Liver (tissue), 3 donors: Measurements from ENCODE around the gene BSN.

Experiments used
- EGR1 ChIP-seq, 2 donors: IDR thresholded peaks; 2 replicates each; pipeline ENCODE4 v1.6.1; 2016 to 2018; ENCODE audit warnings: antibody characterized with exemption in 2 of 2, low read depth in 2 of 2
- JUND ChIP-seq, 2 donors: IDR thresholded peaks; 2 replicates each; pipeline ENCODE4 v1.6.1; 2016; ENCODE audit warnings: antibody characterized with exemption in 2 of 2
- MAX ChIP-seq: IDR thresholded peaks from 2 replicates; pipeline ENCODE4 v1.6.1; 2016; ENCODE audit warnings: antibody characterized with exemption
- RAD21 ChIP-seq, 2 donors: IDR thresholded peaks; 2 replicates each; pipeline ENCODE4 v1.6.1; 2016; ENCODE audit warnings: antibody characterized with exemption in 2 of 2, mild to moderate bottlenecking in 2 of 2
- REST ChIP-seq: IDR thresholded peaks from 2 replicates; pipeline ENCODE4 v1.6.1; 2016; ENCODE audit warnings: antibody characterized with exemption, mild to moderate bottlenecking
- RXRA ChIP-seq, 2 donors: IDR thresholded peaks; 2 replicates each; pipeline ENCODE4 v1.6.1; 2017 to 2018; ENCODE audit warnings: antibody characterized with exemption in 2 of 2, mild to moderate bottlenecking in 1 of 2
- SP1 ChIP-seq: IDR thresholded peaks from 2 replicates; pipeline ENCODE4 v1.6.1; 2018; ENCODE audit warnings: antibody characterized with exemption, mild to moderate bottlenecking
- TAF1 ChIP-seq: conservative IDR thresholded peaks from 2 replicates; pipeline ENCODE4 v1.6.1; 2016; ENCODE audit warnings: antibody characterized with exemption, mild to moderate bottlenecking
- YY1 ChIP-seq: IDR thresholded peaks from 2 replicates; pipeline ENCODE4 v1.6.1; 2016; ENCODE audit warnings: antibody characterized with exemption, mild to moderate bottlenecking
- TF ChIP-seq, protein P1 (sequence below): fragments of 150-350 bp; IDR thresholded peaks from 2 replicates; pipeline ENCODE4 v1.5.1; 2017; ENCODE audit warnings: improper control_type of control experiment, low read depth, low read length; ENCODE audit not compliant: missing input control
- TF ChIP-seq, protein P2 (sequence below): IDR thresholded peaks from 2 replicates; pipeline ENCODE4 v1.6.1; 2016; ENCODE audit warnings: antibody characterized with exemption
- TF ChIP-seq, protein P3 (sequence below): IDR thresholded peaks from 2 replicates; pipeline ENCODE4 v1.6.1; 2016; ENCODE audit warnings: antibody characterized with exemption
- donor health status: healthy.
- donor health status: healthy.

- TF ChIP-seq, protein P1, sequence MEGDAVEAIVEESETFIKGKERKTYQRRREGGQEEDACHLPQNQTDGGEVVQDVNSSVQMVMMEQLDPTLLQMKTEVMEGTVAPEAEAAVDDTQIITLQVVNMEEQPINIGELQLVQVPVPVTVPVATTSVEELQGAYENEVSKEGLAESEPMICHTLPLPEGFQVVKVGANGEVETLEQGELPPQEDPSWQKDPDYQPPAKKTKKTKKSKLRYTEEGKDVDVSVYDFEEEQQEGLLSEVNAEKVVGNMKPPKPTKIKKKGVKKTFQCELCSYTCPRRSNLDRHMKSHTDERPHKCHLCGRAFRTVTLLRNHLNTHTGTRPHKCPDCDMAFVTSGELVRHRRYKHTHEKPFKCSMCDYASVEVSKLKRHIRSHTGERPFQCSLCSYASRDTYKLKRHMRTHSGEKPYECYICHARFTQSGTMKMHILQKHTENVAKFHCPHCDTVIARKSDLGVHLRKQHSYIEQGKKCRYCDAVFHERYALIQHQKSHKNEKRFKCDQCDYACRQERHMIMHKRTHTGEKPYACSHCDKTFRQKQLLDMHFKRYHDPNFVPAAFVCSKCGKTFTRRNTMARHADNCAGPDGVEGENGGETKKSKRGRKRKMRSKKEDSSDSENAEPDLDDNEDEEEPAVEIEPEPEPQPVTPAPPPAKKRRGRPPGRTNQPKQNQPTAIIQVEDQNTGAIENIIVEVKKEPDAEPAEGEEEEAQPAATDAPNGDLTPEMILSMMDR = no peak
- TF ChIP-seq YY1 = no peak
- TF ChIP-seq, protein P2, sequence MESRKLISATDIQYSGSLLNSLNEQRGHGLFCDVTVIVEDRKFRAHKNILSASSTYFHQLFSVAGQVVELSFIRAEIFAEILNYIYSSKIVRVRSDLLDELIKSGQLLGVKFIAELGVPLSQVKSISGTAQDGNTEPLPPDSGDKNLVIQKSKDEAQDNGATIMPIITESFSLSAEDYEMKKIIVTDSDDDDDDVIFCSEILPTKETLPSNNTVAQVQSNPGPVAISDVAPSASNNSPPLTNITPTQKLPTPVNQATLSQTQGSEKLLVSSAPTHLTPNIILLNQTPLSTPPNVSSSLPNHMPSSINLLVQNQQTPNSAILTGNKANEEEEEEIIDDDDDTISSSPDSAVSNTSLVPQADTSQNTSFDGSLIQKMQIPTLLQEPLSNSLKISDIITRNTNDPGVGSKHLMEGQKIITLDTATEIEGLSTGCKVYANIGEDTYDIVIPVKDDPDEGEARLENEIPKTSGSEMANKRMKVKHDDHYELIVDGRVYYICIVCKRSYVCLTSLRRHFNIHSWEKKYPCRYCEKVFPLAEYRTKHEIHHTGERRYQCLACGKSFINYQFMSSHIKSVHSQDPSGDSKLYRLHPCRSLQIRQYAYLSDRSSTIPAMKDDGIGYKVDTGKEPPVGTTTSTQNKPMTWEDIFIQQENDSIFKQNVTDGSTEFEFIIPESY = no peak
- no peak for TF ChIP-seq MAX
- TF ChIP-seq TAF1 = no peak
- no peak for TF ChIP-seq JUND (IDR thresholded peaks at IDR 0.05)
- TF ChIP-seq RAD21 (IDR thresholded peaks at IDR 0.05) = no peak
- TF ChIP-seq REST = no peak
- TF ChIP-seq SP1 = no peak
- TF ChIP-seq RXRA (IDR thresholded peaks at IDR 0.05) = no peak
- TF ChIP-seq, protein P3, sequence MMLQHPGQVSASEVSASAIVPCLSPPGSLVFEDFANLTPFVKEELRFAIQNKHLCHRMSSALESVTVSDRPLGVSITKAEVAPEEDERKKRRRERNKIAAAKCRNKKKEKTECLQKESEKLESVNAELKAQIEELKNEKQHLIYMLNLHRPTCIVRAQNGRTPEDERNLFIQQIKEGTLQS = no peak
- no peak for TF ChIP-seq EGR1 (IDR thresholded peaks at IDR 0.05; ENCODE audit: low read depth in 2 of 2)
Observed at GRCh38 chr3:49670940-49671290, 116.6 kb downstream of the BSN start.
